ENCODE results near the gene FAM227B.

- TF ChIP-seq LEF1 (IDR thresholded peaks at IDR 0.05; ENCODE audit: borderline replicate concordance), result no peak
- TF ChIP-seq SP1 (IDR thresholded peaks at IDR 0.05), result no peak
- TF ChIP-seq CTBP1 (IDR thresholded peaks at IDR 0.05; ENCODE audit: borderline replicate concordance), result no peak
- TF ChIP-seq FOXM1 (IDR thresholded peaks at IDR 0.05; ENCODE audit: borderline replicate concordance), result no peak
- no peak for TF ChIP-seq PKNOX1 (IDR thresholded peaks at IDR 0.05)
- TF ChIP-seq ZNF384 (IDR thresholded peaks at IDR 0.05), result no peak
These were observed 195.7 kb downstream of the FAM227B start for GRCh38 chr15:49424954-49425353.
